ENCODE results near the gene KIRREL3.

DNA sequence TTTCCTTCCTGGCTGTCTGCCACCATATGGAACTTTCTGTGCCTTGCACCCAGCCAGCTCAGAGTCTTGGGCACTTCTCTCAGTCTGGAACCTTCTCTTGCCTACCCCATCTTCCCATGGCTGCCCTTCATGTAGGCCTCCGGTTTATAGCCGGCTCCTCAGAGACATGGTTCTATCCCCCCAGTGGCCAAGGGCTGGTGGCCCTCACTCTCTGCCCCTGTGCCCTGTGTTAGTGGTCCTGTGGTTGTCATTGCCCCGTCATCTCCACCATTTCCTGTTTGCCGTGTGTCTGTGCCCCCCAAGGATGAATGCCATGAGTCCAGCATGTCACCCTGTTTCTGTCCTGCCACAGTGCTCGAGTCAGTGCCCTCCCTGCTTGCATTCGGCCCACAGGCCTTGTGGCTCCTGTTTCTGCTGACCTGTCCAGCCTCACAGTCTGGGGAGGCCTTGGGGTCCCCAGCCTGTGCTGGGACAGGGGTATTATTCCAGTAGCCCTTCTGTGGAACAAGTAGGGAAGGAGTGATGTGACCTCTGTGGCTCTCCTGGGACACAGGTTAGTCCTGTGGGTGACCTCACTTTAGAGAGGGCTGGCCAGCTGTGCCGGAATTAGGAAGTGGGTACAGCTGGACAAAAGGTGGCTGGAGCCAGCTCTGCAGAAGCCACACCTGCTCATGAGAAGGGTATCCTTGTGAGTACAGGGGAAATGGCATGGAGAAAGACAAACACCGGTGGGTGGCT, 614.4 kb downstream of the KIRREL3 start:
- TF ChIP-seq POLR2A (IDR thresholded peaks at IDR 0.05) = no peak
- TF ChIP-seq, protein P1, sequence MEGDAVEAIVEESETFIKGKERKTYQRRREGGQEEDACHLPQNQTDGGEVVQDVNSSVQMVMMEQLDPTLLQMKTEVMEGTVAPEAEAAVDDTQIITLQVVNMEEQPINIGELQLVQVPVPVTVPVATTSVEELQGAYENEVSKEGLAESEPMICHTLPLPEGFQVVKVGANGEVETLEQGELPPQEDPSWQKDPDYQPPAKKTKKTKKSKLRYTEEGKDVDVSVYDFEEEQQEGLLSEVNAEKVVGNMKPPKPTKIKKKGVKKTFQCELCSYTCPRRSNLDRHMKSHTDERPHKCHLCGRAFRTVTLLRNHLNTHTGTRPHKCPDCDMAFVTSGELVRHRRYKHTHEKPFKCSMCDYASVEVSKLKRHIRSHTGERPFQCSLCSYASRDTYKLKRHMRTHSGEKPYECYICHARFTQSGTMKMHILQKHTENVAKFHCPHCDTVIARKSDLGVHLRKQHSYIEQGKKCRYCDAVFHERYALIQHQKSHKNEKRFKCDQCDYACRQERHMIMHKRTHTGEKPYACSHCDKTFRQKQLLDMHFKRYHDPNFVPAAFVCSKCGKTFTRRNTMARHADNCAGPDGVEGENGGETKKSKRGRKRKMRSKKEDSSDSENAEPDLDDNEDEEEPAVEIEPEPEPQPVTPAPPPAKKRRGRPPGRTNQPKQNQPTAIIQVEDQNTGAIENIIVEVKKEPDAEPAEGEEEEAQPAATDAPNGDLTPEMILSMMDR (IDR thresholded peaks at IDR 0.05) = no peak

Measured in prostate gland (tissue), 2 donors.